Left ventricle myocardium inferior (tissue), 1 donor: ENCODE measurements around the gene CIB2. TPM values are rescaled to one million over a fixed set of nuclear protein-coding genes. Genes with fewer than 3 reads are reported as not detected.

Source experiments
- DNase-seq: peaks from one replicate; pipeline ENCODE4 v3.0.0-alpha.2; 2020
- H3K27ac ChIP-seq: fragments of 200-600 bp; replicated peaks from 2 replicates; pipeline ENCODE4 v1.8.0; 2021
- H3K27me3 ChIP-seq: fragments of 200-600 bp; 2 replicates; pipeline ENCODE4 v1.8.0; 2021; ENCODE audit warnings: low read depth
- H3K36me3 ChIP-seq: fragments of 200-600 bp; 2 replicates; pipeline ENCODE4 v1.8.0; 2021
- H3K4me1 ChIP-seq: fragments of 200-600 bp; 2 replicates; pipeline ENCODE4 v1.8.0; 2021
- H3K4me3 ChIP-seq: fragments of 200-600 bp; 2 replicates; pipeline ENCODE4 v1.8.0; 2021; ENCODE audit warnings: mild to moderate bottlenecking, moderate library complexity
- H3K9me3 ChIP-seq: fragments of 200-600 bp; replicated peaks from 2 replicates; pipeline ENCODE4 v1.8.0; 2021
- intact Hi-C: fragments of 100-400 bp; cut with micrococcal nuclease; formaldehyde crosslinking; loops from one replicate; pipeline ENCODE4 v1.11.0; 2022
- total RNA-seq: library from RNA; stranded (reverse); fragmentation: NEBNext Ultra II Directional; extraction: Animal tissue kit (Norgen Biotek cat#: 25700); gene quantifications from one replicate; pipeline ENCODE4 v1.2.1, GENCODE V29; 2021
- TF ChIP-seq, protein P1 (sequence below): fragments of 200-600 bp; IDR thresholded peaks from 2 replicates; pipeline ENCODE4 v1.8.0; 2021; ENCODE audit warnings: antibody characterized with exemption, mild to moderate bottlenecking, borderline replicate concordance
- donor health status: DM: no; HTN: yes; CAD: no; lungs with severe emphysema.

Gene CIB2
- total RNA-seq, 1 donor from 2014 or later: 26.1 TPM

DNA sequence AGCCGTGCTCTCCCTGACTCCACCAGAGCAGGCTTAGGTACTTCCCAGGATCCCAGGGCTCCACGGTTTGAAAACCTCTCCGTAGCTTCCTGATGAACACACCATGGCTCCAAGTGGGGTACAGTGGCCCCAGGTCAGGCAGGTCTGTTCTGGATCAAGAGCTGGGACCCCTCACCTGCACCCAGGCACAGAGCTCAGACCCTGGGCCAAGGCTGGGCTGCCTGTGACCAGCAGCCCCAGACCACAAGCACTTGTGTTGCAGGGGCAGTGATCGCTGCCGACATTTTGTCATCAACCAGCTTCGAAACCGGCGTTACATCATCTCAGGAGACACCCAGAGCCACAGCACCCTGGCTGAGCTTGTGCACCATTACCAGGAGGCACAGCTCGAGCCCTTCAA is 33.6 kb downstream of the CIB2 start:
- Histone ChIP-seq H3K27me3 (no peaks in the 10 kb centered on the region), H3K4me1 (peaks cover 14% of the 10 kb centered on the region), H3K36me3 (no peaks in the 10 kb centered on the region), H3K9me3 (no peaks in the 10 kb centered on the region), H3K4me3 (no peak overlapping the region), H3K27ac (no peak overlapping the region)
- no peak for DNase-seq
- intact Hi-C loops: no loop called here
- TF ChIP-seq, protein P1, sequence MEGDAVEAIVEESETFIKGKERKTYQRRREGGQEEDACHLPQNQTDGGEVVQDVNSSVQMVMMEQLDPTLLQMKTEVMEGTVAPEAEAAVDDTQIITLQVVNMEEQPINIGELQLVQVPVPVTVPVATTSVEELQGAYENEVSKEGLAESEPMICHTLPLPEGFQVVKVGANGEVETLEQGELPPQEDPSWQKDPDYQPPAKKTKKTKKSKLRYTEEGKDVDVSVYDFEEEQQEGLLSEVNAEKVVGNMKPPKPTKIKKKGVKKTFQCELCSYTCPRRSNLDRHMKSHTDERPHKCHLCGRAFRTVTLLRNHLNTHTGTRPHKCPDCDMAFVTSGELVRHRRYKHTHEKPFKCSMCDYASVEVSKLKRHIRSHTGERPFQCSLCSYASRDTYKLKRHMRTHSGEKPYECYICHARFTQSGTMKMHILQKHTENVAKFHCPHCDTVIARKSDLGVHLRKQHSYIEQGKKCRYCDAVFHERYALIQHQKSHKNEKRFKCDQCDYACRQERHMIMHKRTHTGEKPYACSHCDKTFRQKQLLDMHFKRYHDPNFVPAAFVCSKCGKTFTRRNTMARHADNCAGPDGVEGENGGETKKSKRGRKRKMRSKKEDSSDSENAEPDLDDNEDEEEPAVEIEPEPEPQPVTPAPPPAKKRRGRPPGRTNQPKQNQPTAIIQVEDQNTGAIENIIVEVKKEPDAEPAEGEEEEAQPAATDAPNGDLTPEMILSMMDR: no peak

DNA sequence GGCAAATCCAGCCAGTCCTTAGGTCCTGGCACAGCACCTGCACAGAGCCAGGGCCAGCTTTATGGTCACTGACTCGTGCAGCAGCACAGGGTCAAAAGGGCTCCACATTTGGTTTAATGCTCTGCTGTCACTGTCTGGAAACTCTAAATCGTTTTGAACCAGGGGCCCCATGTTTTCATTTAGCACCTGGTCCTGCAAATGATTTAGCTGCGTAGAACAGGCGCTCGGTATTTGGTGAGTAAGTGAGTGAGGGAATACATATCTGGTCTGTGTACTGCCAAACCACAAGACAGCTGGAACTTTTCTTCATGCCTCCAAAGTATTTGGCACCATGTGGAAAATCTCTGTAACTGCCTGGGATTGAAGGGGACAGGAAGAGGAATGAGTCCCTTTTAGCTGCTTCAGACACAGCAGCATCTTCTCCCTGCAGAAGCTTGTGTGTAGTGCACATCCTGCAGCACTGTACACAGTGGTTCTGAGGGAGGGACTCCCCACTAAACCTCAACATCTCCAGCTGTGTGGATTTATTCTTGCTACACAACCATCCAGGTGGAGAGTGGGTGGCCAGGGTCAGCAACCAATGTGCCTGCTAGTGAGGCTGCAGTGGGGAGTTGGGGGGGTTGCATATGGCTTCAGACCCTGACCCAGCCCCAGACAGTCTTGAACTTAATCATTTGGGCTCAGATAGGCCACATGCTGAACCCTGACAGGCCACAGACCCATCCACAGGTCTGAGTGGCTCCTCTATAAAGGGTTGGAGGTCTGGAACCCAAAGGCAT is 37.8 kb downstream of the CIB2 start:
- no peaks in the 10 kb centered on the region for H3K36me3 ChIP-seq
- no peak for DNase-seq
- H3K4me3 ChIP-seq: no peak overlapping the region
- peak overlapping the region; percentile 41 for H3K27ac ChIP-seq
- peaks cover 26% of the 10 kb centered on the region for H3K4me1 ChIP-seq
- no peaks in the 10 kb centered on the region for H3K27me3 ChIP-seq
- H3K9me3 ChIP-seq: no peaks in the 10 kb centered on the region
- intact Hi-C loops: no loop called here
- TF ChIP-seq, protein P1: no peak

DNA sequence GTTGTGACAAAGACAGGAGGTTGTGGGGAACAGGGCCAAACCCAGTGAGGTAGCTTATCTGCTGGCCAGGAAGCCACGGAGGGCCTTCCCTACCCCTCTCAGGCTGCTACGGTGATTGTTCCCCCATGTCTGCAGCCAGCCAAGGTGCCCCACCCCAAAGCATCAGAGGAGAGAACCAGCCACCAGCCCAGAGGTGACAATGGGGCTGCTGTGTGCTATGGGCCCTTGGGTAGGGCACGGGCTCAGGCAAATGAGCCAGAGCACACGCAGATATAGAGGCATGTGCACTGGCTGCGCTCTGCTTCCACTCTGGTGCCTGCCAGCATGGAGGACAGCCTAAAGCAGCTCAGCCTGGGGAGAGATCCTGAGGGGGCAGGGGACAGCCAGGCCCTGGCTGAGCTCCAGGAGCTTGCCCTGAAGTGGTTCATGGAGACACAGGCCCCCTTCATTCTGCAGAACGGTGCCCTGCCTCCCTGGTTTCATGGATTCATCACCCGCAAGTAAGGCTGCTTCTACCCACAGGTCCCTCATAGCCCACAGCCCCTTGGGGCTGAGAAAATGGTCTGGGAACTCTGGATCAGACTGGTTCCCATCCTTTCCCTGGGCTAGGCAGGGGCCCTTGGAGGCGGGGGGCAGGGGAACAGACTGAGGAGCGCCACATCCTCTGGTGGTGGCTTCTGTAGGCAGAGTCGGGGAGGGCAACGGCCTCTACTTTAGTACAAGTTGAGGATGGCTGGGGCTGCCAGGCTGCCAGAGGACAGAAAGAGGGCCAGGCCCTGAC is 38.8 kb downstream of the CIB2 start, which contains the start of gene SH2D7:
Gene SH2D7 (plus strand): TSS at position 301 of the 781 bp plus-strand sequence. CDS start 24 bp downstream, at position 325.
- intact Hi-C loops: no loop called here
- Histone ChIP-seq H3K36me3 (no peaks in the 10 kb centered on the region), H3K4me3 (no peak within 1 kb of the TSS), H3K27me3 (no peaks in the 10 kb centered on the region), H3K4me1 (peaks cover 26% of the 10 kb centered on the region), H3K27ac (peak within 1 kb of the TSS; percentile 41), H3K9me3 (no peaks in the 10 kb centered on the region)
- DNase-seq: no peak
- TF ChIP-seq, protein P1: no peak

DNA sequence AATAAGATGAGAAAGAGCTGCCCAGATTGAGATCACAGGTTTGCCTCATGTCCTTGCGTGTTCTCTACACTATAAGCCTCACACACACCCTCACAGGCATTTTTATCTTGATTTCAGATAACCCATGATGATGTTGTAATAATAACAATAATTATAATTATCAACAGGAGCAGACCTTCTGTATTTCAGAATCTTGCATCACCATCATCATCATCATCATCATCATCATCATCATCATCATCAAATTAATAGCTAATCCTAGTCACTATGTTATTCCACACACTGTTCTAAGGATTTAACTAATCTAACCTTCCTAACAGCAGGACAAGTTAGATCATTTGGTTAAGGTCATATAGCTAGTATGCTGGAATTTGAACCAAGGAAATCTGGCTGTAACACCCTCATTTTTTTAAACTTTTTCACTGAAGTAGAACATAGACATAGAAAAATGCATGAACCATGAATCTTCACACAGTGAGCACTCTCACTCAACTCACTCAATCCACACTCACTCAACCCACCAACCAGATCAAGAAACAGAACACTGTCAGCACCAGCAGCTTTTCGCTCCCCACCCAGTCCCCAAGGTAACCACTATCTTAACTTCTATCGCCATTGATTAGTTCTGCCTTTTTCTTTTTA is 40.7 kb downstream of the CIB2 start:
- peaks cover 26% of the 10 kb centered on the region for H3K4me1 ChIP-seq
- no peaks in the 10 kb centered on the region for H3K9me3 ChIP-seq
- intact Hi-C loops: no loop called here
- no peak overlapping the region for H3K4me3 ChIP-seq
- TF ChIP-seq, protein P1: no peak
- H3K27me3 ChIP-seq: no peaks in the 10 kb centered on the region
- no peak for DNase-seq
- no peaks in the 10 kb centered on the region for H3K36me3 ChIP-seq
- no peak overlapping the region for H3K27ac ChIP-seq

DNA sequence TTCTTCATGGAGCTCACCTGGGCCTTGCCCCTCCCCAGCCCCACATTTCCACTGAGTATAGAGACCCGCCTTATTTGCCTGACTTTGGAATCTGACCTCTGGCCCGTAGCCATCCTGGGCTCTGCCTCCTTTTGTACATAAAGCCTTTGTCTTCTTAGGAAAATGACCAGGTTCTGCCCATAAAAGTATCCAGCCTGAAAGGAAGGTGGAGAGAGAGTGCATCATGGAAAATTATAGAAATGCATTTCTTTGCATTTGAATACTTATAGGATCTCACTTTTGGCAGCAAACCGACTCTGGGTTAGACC is 42.5 kb downstream of the CIB2 start:
- H3K4me1 ChIP-seq: peaks cover 31% of the 10 kb centered on the region
- DNase-seq: no peak
- no peak overlapping the region for H3K27ac ChIP-seq
- no peaks in the 10 kb centered on the region for H3K27me3 ChIP-seq
- no peaks in the 10 kb centered on the region for H3K36me3 ChIP-seq
- no peaks in the 10 kb centered on the region for H3K9me3 ChIP-seq
- H3K4me3 ChIP-seq: no peak overlapping the region
- TF ChIP-seq, protein P1: no peak
- intact Hi-C loops: no loop called here
